Heart right ventricle (tissue), 16 donors: Measurements from ENCODE around the gene PDE11A. TPM values are rescaled to one million over a fixed set of nuclear protein-coding genes. Genes with fewer than 3 reads are reported as not detected.

Source experiments
- ATAC-seq, 8 donors: fragments of 200-7000 bp; cut with Tn5 transposase; one replicate each; pipeline ENCODE4 v1.9.1; 2020; ENCODE audit warnings: mild to moderate bottlenecking in 8 of 8, moderate library complexity in 8 of 8, moderate number of reproducible peaks in 1 of 8
- DNase-seq, 2 donors: peaks; one replicate each; pipeline ENCODE4 v3.0.0-alpha.2; 2020
- H3K27ac ChIP-seq, 10 donors: fragments of 200-600 bp; sonication (generic) in 2 of 10; one replicate each; pipeline versions ENCODE4 v1.5.0 to v1.8.0; 2020 to 2022; ENCODE audit warnings: mild to moderate bottlenecking in 3 of 10
- H3K27me3 ChIP-seq, 7 donors: fragments of 200-600 bp; one replicate each; pipeline ENCODE4 v1.8.0; 2021 to 2022; ENCODE audit warnings: mild to moderate bottlenecking in 2 of 7
- H3K36me3 ChIP-seq, 9 donors: fragments of 200-600 bp; sonication (generic) in 1 of 9; one replicate each; pipeline versions ENCODE4 v1.5.0 to v1.8.0; 2020 to 2022; ENCODE audit warnings: mild to moderate bottlenecking in 2 of 9
- H3K4me1 ChIP-seq, 9 donors: fragments of 200-600 bp; sonication (generic) in 1 of 9; one replicate each; pipeline versions ENCODE4 v1.5.0 to v1.8.0; 2020 to 2022; ENCODE audit warnings: mild to moderate bottlenecking in 4 of 9
- H3K4me3 ChIP-seq, 10 donors: fragments of 200-600 bp; sonication (generic) in 2 of 10; one replicate each; pipeline versions ENCODE4 v1.5.0 to v1.8.0; 2020 to 2022; ENCODE audit warnings: mild to moderate bottlenecking in 7 of 10, moderate library complexity in 2 of 10
- H3K9me3 ChIP-seq, 11 donors: fragments of 200-600 bp in 10 of 11; sonication (generic) in 2 of 11; one replicate each; pipeline versions ENCODE4 v1.5.0 to v1.8.0; 2013 to 2022; ENCODE audit warnings: mild to moderate bottlenecking in 2 of 11, control low read depth in 1 of 11, moderate library complexity in 1 of 11
- WGBS, 2 donors: extraction: QIAGEN DNeasy Blood & Tissue Kit; methylation state at CpG; one replicate each; pipeline ENCODE4 v1.1.7; 2013; ENCODE audit warnings: inconsistent platforms in 1 of 2; 5-methylcytosine and 5-hydroxymethylcytosine counted together
- intact Hi-C, 10 donors: fragments of 100-400 bp; cut with DNase I; formaldehyde crosslinking; loops; one replicate each; pipeline versions ENCODE4 v1.11.1 to v1.14.2; 2022
- polyA plus RNA-seq, 2 donors: library from polyadenylated mRNA; stranded (reverse); fragments of 200-250 nt; gene quantifications; one replicate each; pipeline ENCODE4 v1.2.3, GENCODE V29; 2013
- total RNA-seq, 10 donors: library from RNA; stranded (reverse); fragmentation: NEBNext Ultra II Directional in 3 of 10; extraction: Animal tissue kit (Norgen Biotek cat#: 25700) in 3 of 10; gene quantifications; one replicate each; pipeline versions ENCODE4 v1.2.1 to v1.2.4, GENCODE V29; 2021 to 2023
- TF ChIP-seq, protein P1 (sequence below), 9 donors: fragments of 200-600 bp; sonication (generic) in 2 of 9; IDR thresholded peaks; one replicate each; pipeline versions ENCODE4 v1.5.0 to v1.8.0; 2021 to 2022; ENCODE audit warnings: antibody characterized with exemption in 9 of 9, mild to moderate bottlenecking in 5 of 9, moderate library complexity in 1 of 9
- donor health status: Arrhythmogenic right ventricular cardiomyopathy.
- donor health status: ischemic (EF 13 %, LVEDD 7.1; RV severe dilation, severe dysfunction).
- donor health status: healthy with polysubstance abuse.
- donor health status: DM: no; HTN: yes; CAD: no.
- donor health status: DM: no; HTN: no; CAD: no.
- donor health status: ischemic (EF 25% LVEDD 6.9; RV normal size, moderate dysfunction).
- donor health status: ischemic (EF 25% LVEDD 5.7; RV mildly dilated, moderate dysfunction).
- donor health status: healthy.
- donor health status: DM: yes; HTN: yes; CAD: no.
- donor health status: Ischemic cardiomyopathy.
- donor health status: ischemic (EF 35%, LVEDD 5.7; RV mildly dilated, moderate dysfunction).
- donor health status: nonischemic (EF 11% LVEDD 7.7; RV severe dilation, severe dysfunction).
- donor health status: DM: yes; HTN: yes; CAD: no.
- donor health status: PGD.
- donor health status: ischemic (EF 29% LVEDD 5.4; RV normal size, mild dysfunction).
- donor health status: nonischemic (EF 23%, LVEDD 6.1; RV moderate dilation, normal function).

PDE11A gene
- total and polyA plus RNA-seq, 12 donors, result 0.12 to 6.4 (median 1.1) TPM

DNA sequence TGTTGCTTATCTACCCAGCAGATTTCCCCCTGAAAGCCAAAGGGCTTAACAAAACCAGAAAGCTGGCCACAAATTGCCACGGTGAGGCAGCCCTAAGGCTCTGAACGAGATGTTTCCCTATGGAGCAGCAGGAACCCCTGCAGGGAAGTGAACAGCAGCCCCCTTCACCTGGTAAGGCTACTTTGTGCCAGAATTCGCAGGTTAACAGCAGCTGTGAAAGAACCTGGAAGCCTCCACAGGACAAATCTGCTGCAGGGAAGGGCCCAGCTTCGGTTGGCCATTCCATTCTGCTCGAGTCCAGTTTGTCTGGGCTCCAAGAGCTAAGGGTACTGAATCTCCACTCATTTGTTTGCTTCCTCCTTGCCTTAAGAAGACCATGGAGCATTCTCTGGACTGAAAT, 175.3 kb downstream of the PDE11A start:
- Histone ChIP-seq H3K9me3 (no peaks in the 10 kb centered on the region), H3K4me3 (no peak overlapping the region), H3K27ac (no peak overlapping the region), H3K4me1 (peaks cover 0 to 14% (median 0%) of the 10 kb centered on the region in 9 donors), H3K36me3 (no peaks in the 10 kb centered on the region), H3K27me3 (no peaks in the 10 kb centered on the region)
- DNase-seq (no peak), ATAC-seq (no peak)
- WGBS, 2 donors, result 71 to 76% methylated on average over 5 of the region's 5 CpGs
- TF ChIP-seq, protein P1, sequence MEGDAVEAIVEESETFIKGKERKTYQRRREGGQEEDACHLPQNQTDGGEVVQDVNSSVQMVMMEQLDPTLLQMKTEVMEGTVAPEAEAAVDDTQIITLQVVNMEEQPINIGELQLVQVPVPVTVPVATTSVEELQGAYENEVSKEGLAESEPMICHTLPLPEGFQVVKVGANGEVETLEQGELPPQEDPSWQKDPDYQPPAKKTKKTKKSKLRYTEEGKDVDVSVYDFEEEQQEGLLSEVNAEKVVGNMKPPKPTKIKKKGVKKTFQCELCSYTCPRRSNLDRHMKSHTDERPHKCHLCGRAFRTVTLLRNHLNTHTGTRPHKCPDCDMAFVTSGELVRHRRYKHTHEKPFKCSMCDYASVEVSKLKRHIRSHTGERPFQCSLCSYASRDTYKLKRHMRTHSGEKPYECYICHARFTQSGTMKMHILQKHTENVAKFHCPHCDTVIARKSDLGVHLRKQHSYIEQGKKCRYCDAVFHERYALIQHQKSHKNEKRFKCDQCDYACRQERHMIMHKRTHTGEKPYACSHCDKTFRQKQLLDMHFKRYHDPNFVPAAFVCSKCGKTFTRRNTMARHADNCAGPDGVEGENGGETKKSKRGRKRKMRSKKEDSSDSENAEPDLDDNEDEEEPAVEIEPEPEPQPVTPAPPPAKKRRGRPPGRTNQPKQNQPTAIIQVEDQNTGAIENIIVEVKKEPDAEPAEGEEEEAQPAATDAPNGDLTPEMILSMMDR (IDR thresholded peaks at IDR 0.05), result no peak
- intact Hi-C loops, result no loop called here

DNA sequence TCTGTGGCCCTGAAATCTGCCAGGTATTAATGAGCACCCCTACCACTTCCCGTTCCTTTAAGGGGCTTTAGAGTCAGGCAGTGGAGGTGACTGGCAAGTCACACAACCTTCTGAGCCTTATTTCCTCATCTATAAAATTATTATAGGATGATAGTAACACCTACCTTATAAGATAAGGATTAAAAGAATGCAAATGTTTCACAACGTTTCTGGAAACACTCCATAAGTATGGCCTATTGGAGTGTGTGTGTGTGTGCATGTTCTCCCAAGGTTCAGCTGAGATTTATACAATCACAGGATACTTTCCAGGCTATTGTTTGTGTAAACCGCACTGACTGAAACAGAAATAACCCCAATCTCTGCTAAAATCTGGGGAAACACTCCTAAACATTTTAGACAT, 176.0 kb downstream of the PDE11A start:
- DNase-seq (no peak), ATAC-seq (no peak)
- Histone ChIP-seq H3K4me3 (no peak overlapping the region), H3K4me1 (peaks cover 0 to 11% (median 0%) of the 10 kb centered on the region in 9 donors), H3K36me3 (no peaks in the 10 kb centered on the region), H3K27ac (no peak overlapping the region), H3K9me3 (no peaks in the 10 kb centered on the region), H3K27me3 (no peaks in the 10 kb centered on the region)
- 54% methylated on average over 3 of the region's 3 CpGs for WGBS, 2 donors
- intact Hi-C loops, result no loop called here
- TF ChIP-seq, protein P1 (IDR thresholded peaks at IDR 0.05), result no peak

DNA sequence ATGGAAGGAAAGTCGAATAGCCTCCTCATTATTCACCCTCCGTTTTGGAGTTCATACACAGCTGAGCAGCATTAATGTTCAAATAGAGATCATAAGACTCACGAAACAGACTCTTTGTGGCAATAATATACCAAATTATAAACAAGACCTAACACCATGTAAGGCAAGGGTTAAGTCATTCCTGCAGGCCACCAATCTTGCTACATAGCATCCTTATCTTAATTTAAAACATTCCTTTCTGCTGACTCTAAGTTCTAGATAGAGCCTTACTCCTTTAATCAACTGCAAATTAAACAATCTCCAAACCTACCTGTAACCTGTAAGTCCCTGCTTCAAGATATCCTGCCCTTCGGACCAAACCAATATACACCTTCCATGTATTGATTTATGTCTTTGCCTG, 178.0 kb downstream of the PDE11A start:
- Histone ChIP-seq H3K4me3 (no peak overlapping the region), H3K9me3 (no peaks in the 10 kb centered on the region), H3K27ac (peak overlapping the region in 1 of 10 donors; percentile 29), H3K36me3 (no peaks in the 10 kb centered on the region), H3K4me1 (peaks cover 0 to 11% (median 0%) of the 10 kb centered on the region in 9 donors), H3K27me3 (no peaks in the 10 kb centered on the region)
- WGBS, 2 donors, result 58 to 64% methylated on average over 4 of the region's 4 CpGs
- DNase-seq (no peak), ATAC-seq (no peak)
- intact Hi-C loops, result no loop called here
- TF ChIP-seq, protein P1 (IDR thresholded peaks at IDR 0.05), result no peak

DNA sequence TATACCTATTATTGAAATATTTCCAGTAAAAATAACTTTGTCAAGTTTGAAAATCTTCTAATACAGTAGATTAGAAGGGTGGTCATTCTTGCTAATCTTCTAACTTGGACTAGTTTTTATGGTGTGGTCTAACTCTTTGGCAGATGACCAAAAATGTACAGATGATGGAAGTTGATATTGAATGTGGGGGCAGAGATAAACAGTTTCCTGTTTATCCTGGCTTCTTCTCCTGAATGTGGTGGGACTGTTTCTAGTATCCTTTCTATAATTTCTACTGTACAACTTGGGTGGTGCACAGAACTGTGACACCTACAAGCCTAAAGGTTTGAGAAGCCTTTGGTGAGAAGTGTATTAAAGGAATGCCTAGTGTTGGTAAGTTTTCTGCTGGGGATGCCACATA, 178.7 kb downstream of the PDE11A start:
- Histone ChIP-seq H3K36me3 (no peaks in the 10 kb centered on the region), H3K27me3 (no peaks in the 10 kb centered on the region), H3K27ac (peak overlapping the region in 1 of 10 donors; percentile 29), H3K4me3 (no peak overlapping the region), H3K9me3 (no peaks in the 10 kb centered on the region), H3K4me1 (peaks cover 0 to 11% (median 0%) of the 10 kb centered on the region in 9 donors)
- ATAC-seq (no peak), DNase-seq (no peak)
- TF ChIP-seq, protein P1 (IDR thresholded peaks at IDR 0.05), result no peak
- intact Hi-C loops, result no loop called here
